Astrocyte (in vitro differentiated cells and primary cell): Measurements from ENCODE around the gene TRAPPC3.

Experiments
- EZH2 ChIP-seq: IDR thresholded peaks from 2 replicates; pipeline ENCODE4 v1.6.1; 2012; ENCODE audit warnings: mild to moderate bottlenecking, low read length, inconsistent platforms; ENCODE audit not compliant: insufficient read depth
- TF ChIP-seq, protein P1 (sequence below): IDR thresholded peaks from 2 replicates; pipeline ENCODE4 v1.5.1; 2011; ENCODE audit warnings: low read depth, mild to moderate bottlenecking, inconsistent platforms, low read length, moderate library complexity; ENCODE audit not compliant: insufficient read depth

- TF ChIP-seq, protein P1, sequence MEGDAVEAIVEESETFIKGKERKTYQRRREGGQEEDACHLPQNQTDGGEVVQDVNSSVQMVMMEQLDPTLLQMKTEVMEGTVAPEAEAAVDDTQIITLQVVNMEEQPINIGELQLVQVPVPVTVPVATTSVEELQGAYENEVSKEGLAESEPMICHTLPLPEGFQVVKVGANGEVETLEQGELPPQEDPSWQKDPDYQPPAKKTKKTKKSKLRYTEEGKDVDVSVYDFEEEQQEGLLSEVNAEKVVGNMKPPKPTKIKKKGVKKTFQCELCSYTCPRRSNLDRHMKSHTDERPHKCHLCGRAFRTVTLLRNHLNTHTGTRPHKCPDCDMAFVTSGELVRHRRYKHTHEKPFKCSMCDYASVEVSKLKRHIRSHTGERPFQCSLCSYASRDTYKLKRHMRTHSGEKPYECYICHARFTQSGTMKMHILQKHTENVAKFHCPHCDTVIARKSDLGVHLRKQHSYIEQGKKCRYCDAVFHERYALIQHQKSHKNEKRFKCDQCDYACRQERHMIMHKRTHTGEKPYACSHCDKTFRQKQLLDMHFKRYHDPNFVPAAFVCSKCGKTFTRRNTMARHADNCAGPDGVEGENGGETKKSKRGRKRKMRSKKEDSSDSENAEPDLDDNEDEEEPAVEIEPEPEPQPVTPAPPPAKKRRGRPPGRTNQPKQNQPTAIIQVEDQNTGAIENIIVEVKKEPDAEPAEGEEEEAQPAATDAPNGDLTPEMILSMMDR: no peak
- no peak for TF ChIP-seq EZH2
Observed at GRCh38 chr1:36154335-36154734, 5.0 kb upstream of the TRAPPC3 start.
